Activated naive CD4-positive, alpha-beta T cell treated with anti-CD3 and anti-CD28 coated beads, Interleukin-2, amount 50 U/mL, for 16 hours (primary cell): Measurements from ENCODE around the gene TRIP13.
"Not testable (repeated sequence)": the region's sequence is repeated elsewhere in the genome, so short reads cannot be mapped to it uniquely, and the experiment has no call there.

Experiments used
- DNase-seq: peaks from one replicate; pipeline ENCODE4 v3.0.0-alpha.2; 2020

TRIP13 gene

DNA sequence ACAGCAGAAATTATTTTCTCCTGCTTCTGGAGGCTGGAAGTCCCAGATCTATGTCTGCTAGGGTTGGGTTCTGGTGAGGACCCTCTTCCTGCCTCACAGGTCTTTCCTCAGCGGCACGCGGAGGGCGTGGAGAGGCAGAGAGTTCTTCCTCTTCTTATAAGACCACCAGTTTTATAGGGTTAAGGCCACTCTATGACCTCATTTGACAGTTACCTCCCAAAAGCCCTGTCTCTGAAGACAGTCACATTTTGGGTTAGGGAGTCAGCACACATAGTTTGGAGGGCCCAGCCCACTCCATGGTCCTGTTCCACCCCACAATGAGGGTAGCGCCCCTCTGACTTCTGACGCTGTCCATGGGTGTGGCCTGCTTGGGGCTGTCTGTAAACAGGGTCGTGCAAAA lies 46.7 kb downstream of the TRIP13 start:
- DNase-seq, result no peak

GRCh38 chr5:940741-941140 lies 48.1 kb downstream of the TRIP13 start:
- not testable (repeated sequence) for DNase-seq

GRCh38 chr5:943201-943917 lies 50.7 kb downstream of the TRIP13 start:
- no peak for DNase-seq

DNA sequence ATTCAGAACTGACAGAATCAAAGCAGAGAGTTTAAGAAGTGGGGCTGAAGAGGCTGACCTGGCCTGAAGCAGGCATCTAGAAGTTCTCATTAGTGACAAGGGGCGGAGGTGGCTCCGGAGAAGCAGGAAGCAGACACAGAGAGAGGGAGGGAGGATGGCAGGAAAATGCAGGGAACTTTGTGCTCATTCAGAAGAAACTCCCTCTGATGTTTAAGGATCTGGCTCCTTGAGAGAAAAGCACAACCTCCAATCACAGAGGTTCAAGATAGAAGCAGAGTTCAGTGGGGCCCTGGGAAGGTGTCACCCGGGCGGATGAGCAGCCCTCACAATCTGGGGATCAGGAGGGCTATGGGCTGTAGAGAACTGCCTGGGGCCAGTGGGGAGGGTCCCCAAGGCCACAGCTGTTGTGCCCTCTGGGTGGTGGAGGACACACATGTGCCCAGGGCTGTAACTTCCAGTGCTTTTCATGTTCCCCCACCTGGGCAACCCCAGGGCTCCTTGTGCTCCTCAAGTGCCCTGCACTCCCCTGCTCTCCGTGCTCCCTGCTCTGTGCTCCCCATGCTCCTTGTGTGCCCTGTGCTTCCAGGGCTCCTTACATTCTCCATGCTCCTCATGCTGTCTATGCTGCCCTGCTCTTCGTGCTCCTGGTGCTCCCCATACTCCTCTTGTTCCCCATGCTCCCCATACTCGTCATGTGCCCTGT lies 51.4 kb downstream of the TRIP13 start:
- DNase-seq, result no peak

GRCh38 chr5:944621-944927 lies 51.9 kb downstream of the TRIP13 start:
- no peak for DNase-seq

DNA sequence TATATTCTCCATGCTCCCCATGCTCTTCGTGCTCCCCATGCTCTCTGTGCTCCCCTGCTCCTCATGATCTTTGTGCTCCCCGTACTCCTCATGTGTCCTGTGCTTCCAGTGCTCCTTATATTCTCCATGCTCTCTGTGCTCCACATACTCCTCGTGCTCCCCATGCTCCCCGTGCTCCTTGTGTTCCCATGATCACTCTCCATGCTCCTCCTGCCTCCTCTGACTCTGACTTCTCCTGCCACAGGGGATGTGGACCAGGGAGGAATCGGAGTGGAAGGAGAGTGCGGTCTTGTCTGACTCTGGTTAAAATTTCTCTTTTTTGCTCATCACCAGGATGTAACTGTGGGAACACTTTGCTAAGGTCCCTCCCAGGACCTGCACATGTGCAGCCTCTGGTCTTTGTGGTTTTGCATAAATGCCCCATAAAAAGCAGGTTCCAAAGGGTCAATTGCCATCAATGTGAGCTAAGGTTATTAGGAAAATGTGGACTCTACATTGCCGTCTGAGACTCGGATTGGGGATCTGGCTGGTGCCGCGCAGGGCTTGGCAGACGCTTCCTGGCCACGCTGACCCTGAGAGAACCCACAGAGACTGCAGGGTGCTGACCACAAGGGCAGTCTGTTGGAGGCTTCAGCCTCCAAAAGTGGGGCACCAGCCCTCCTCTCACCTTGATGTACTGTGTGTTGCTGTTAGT lies 52.5 kb downstream of the TRIP13 start:
- no peak for DNase-seq

DNA sequence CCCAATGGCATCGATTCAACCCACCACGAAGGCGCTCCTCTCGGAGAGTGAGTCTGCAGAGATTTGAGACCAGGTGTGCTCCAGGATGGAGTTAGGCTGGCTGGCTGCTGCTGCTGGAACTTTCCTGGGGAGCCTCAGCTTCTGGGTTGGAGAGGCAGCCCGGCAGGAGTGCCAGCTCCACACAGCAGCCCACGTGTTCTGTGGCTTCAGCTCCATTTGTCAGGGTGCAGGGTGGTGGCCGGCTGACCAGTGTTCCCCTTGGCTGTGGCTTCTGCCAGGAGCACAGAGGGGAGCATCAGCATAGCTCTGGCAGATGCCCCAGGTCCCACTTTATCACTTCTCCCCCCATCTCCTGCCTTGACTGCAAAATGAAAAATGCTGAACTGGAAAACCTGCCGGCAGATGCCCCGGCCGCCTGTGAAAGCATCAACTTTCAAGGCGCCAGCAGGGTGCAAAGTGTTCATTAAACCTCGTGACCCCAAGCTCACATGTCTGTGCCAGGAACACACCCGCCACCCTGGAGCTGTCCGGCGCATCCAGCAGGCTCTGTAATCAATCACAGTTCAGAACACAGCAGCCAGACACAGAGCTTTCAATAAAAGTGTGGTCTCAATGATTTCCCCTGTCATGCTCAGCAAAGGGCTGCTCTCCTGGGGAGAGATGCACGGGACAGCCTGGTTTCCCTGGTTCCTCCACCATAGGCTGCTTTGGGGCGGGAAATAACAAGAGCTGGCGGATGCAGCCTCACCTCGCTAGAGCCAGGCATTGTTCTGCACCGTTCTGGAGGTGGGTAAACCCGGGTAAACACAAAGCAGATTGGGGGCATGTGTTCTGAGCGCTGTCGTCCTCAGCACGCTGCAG lies 53.2 kb downstream of the TRIP13 start:
- DNase-seq, result no peak

DNA sequence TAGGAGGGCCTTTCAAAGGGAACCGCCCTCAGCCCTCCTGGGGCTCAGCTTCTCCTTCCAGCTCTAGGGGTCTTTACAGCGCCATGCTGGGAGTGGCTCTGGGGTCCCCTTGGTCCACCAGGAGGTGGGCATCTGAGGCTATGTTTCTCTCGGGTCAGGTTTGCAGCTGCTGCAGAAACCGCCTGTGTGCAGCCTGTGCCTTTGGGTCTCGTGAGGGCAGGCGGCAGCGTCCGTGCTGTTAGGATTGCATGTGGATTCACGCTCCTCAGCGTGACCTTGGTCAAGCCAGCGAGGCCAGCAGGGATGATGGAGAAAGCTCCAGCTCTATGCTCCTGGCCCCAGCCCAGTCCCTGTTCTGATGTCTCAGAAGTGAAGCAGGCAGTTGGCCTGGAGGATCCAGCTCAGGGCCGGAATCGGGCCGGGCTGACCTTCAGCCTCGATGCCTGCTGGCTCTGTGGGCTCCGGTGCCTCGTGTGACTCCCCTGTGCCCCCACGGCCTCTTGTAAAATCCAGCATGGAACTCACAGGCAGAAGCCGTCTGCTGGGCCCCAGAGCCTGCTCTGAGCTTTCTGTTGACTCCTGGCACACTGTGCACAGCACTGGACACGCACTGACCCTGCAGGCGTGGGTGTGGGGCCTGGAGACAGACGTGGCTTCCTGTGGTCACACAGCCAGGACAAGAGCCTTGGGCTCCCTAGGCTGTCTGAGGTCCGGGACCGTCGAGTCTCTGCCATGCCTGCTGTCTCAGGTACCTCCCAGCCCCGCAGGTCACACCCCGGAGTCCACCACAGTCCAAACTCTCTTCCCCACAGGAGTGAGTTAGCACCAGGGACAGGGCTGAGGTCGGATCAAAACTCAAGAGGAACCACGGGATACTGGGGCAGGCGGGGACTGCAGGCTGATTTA lies 54.3 kb downstream of the TRIP13 start:
- no peak for DNase-seq

DNA sequence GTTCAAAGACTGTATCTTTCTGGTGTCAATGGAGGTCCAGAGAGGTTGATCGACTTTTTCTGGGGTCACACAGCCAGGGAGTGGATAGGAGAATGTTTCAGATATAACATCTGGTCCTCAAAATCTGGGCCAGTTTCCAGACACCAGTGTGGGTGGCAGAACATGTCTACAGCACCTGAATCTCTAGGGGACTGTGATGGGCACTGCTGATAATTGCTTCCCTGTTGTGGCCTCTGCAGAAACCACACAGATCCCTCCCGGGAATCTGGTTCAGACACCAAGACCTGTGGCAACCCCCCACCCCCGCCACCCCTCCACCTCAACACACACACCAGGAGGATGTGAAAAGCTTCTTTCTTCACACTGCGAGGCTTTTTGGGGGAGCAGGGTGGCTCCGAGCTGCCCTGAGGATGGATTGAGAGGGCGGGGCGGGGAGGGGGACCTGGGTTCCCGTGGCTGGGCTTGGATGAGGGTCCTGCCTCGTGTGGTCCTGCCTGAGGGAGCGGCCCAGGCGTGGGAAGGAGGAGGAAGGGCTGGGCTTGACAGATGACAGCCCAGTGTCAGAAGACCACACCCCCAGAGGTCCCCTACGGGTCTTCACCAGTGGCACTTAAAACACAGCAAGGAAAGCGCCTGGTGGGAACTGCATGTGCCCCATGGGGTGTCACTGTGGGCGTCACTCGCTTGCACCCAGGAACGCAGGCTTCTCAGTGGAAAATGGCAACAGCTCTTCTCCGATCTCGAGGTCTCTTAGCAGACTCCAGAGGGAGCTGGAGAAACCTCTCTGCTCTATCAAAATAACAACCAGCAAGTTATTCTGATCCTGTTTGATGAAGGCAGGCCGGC lies 55.2 kb downstream of the TRIP13 start:
- DNase-seq, result no peak

- DNase-seq, result no peak
Observed at GRCh38 chr5:948472-949274, 56.0 kb downstream of the TRIP13 start.

DNA sequence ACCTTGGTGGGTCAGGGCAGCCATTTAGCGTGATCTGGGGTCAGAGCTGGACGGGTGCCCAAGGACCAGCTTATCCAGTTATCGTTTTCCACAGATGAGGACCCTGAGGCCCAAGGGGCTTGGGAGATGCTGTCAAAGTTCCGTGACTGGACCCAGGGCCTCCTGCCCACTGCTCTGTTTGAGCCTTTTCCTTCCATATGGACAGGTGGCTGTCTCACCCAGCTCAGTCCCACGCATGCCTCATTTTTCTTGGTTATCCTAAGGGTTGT lies 56.5 kb downstream of the TRIP13 start:
- DNase-seq, result no peak

- no peak for DNase-seq
Observed at GRCh38 chr5:949815-950560, 57.3 kb downstream of the TRIP13 start.

GRCh38 chr5:951940-952596 lies 59.4 kb downstream of the TRIP13 start:
- DNase-seq, result no peak

DNA sequence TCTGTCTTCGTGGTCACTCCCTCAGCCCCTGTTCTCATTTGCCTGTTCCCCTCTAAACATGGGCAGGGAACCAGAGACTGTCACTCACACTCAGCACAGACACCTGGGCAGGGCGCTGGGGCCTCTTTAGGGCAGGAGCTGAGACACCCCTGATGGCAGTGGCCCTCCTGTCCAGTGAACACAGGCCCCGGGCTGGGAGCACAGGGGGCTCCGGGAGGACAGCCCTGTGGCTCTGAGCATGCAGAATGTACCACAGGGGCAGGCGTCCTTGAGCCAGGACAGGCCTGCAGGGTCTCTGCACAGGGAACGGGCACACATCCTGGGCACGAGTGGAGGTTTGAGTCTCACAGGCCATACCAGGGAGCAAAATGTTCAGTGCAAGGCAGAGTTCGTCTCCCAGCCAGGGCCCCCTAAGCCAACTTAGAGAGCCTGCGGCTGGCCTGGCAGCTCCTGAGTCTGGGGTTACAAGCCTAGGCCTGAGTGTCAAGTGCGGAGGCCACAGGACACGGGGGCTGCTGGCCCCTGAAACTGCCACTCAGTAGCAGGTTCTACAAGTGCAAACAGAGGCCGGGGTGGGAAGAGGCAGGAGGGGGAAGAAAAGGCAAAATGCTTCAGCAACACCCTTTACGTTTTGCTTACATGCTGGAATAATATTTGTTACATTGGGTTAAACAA lies 60.0 kb downstream of the TRIP13 start:
- no peak for DNase-seq

DNA sequence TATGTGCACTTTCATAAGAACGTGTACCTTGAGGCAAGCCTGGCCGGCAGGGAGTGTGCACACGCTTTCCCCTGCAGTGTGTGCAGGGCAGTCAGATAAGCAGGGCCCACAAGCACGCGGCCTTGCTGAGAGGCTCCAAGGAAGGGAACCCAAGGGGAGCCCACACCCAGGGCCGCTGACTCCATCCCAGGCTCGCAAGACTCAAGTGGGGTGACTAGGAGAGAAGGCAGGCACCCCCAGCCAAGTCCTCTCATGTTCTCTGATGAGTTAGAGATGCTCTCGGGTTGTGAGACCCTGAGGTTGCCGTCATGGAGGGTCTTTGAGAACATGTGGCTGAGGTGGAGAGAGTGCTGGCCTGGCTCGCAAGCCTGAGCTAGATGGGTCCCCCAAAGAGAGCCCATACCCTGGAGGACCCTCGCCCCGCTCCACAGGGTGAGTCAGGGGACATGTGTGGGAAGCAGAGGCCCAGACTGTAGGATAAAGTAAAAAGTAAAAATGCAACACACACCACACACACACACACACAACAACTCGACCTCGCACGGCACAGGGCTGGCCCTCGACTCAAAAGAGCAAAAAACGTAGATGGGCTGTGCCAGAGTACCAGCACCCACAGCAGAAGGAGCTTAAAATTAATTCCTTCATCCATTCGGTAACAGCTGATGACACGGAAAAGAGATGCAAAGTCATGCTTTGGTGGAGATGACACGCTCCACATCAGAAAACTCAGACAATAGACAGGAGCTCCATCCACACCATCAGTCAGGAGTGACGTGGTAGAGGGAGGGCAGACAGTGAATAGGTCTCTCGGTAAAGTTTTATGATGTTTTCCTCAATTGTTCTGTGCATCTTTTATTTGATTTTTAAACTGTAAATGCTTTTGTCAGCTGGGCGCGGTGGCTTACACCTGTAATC lies 61.1 kb downstream of the TRIP13 start:
- DNase-seq, result no peak

GRCh38 chr5:955886-956761 lies 63.4 kb downstream of the TRIP13 start:
- DNase-seq, result no peak
